ENCODE results near the gene LARP7. TPM values are rescaled to one million over a fixed set of nuclear protein-coding genes. Genes with fewer than 3 reads are reported as not detected.

LARP7 gene
- total RNA-seq, 1 donor from 2014 or later: 7.3 TPM

- Histone ChIP-seq H3K36me3 (no peaks in the 10 kb centered on the region), H3K27ac (no peak overlapping the region), H3K4me1 (no peaks in the 10 kb centered on the region), H3K9me3 (no peaks in the 10 kb centered on the region), H3K27me3 (no peaks in the 10 kb centered on the region), H3K4me3 (no peak overlapping the region)
- no peak for TF ChIP-seq CTCF (IDR thresholded peaks at IDR 0.05)
- DNase-seq (ENCODE audit: low spot score in 2 of 2): no peak
- intact Hi-C loops (cut with DNase I): no loop called here
Observed at GRCh38 chr4:112673686-112674085, 36.7 kb downstream of the LARP7 start.

- H3K4me1 ChIP-seq: no peaks in the 10 kb centered on the region
- H3K9me3 ChIP-seq: no peaks in the 10 kb centered on the region
- DNase-seq (ENCODE audit: low spot score in 2 of 2): no peak
- no peaks in the 10 kb centered on the region for H3K36me3 ChIP-seq
- intact Hi-C loops (cut with DNase I): no loop called here
- no peak overlapping the region for H3K27ac ChIP-seq
- no peak for TF ChIP-seq CTCF (IDR thresholded peaks at IDR 0.05)
- no peaks in the 10 kb centered on the region for H3K27me3 ChIP-seq
- no peak overlapping the region for H3K4me3 ChIP-seq
Observed at GRCh38 chr4:112674376-112674775, 37.4 kb downstream of the LARP7 start.

GRCh38 chr4:112677519-112678091 is 40.7 kb downstream of the LARP7 start:
- H3K4me3 ChIP-seq: no peak overlapping the region
- H3K27ac ChIP-seq: no peak overlapping the region
- no peaks in the 10 kb centered on the region for H3K4me1 ChIP-seq
- no peak for DNase-seq (ENCODE audit: low spot score in 2 of 2)
- no peak for TF ChIP-seq CTCF (IDR thresholded peaks at IDR 0.05)
- intact Hi-C loops (cut with DNase I): no loop called here
- no peaks in the 10 kb centered on the region for H3K27me3 ChIP-seq
- no peaks in the 10 kb centered on the region for H3K9me3 ChIP-seq
- no peaks in the 10 kb centered on the region for H3K36me3 ChIP-seq

- Histone ChIP-seq H3K4me3 (no peak overlapping the region), H3K4me1 (no peaks in the 10 kb centered on the region), H3K27ac (no peak overlapping the region), H3K27me3 (no peaks in the 10 kb centered on the region), H3K9me3 (no peaks in the 10 kb centered on the region), H3K36me3 (no peaks in the 10 kb centered on the region)
- DNase-seq (ENCODE audit: low spot score in 2 of 2): no peak
- TF ChIP-seq CTCF (IDR thresholded peaks at IDR 0.05): no peak
- intact Hi-C loops (cut with DNase I): no loop called here
Observed at GRCh38 chr4:112680996-112681395, 44.1 kb downstream of the LARP7 start.

GRCh38 chr4:112693507-112693906 is 56.6 kb downstream of the LARP7 start:
- Histone ChIP-seq H3K27me3 (no peaks in the 10 kb centered on the region), H3K9me3 (no peaks in the 10 kb centered on the region), H3K4me1 (no peaks in the 10 kb centered on the region), H3K36me3 (no peaks in the 10 kb centered on the region), H3K27ac (no peak overlapping the region), H3K4me3 (no peak overlapping the region)
- intact Hi-C loops (cut with DNase I): no loop called here
- DNase-seq (ENCODE audit: low spot score in 2 of 2): no peak
- no peak for TF ChIP-seq CTCF (IDR thresholded peaks at IDR 0.05)

- no peak overlapping the region for H3K4me3 ChIP-seq
- intact Hi-C loops (cut with DNase I): no loop called here
- no peak for DNase-seq (ENCODE audit: low spot score in 2 of 2)
- no peak overlapping the region for H3K27ac ChIP-seq
- H3K9me3 ChIP-seq: no peaks in the 10 kb centered on the region
- H3K4me1 ChIP-seq: peaks cover 0 to 3% of the 10 kb centered on the region in 2 donors
- no peaks in the 10 kb centered on the region for H3K36me3 ChIP-seq
- TF ChIP-seq CTCF (IDR thresholded peaks at IDR 0.05): no peak
- H3K27me3 ChIP-seq: no peaks in the 10 kb centered on the region
Observed at GRCh38 chr4:112700679-112701078, 63.7 kb downstream of the LARP7 start.

All from ascending aorta (tissue), 2 donors.